Measurements from ENCODE around the gene KLHDC3. TPM values are rescaled to one million over a fixed set of nuclear protein-coding genes. Genes with fewer than 3 reads are reported as not detected.
A peak's percentile ranks its signal among the peaks of the same experiment; 100 is the strongest.

The KLHDC3 gene
- total RNA-seq, 1 donor from 2014 or later: 58.8 TPM

GRCh38 chr6:43045371-43045930 is 31.4 kb downstream of the KLHDC3 start:
- no peaks in the 10 kb centered on the region for H3K9me3 ChIP-seq
- DNase-seq (no peak), ATAC-seq (no peak)
- H3K27me3 ChIP-seq: no peaks in the 10 kb centered on the region
- H3K4me1 ChIP-seq: no peaks in the 10 kb centered on the region
- no peak overlapping the region for H3K4me3 ChIP-seq
- no peak overlapping the region for H3K27ac ChIP-seq
- intact Hi-C loops (cut with DNase I): no loop called here
- H3K36me3 ChIP-seq: peaks cover 70% of the 10 kb centered on the region
- no peak for TF ChIP-seq CTCF (IDR thresholded peaks at IDR 0.05)

- Histone ChIP-seq H3K4me1 (peaks cover 11% of the 10 kb centered on the region), H3K4me3 (no peak overlapping the region), H3K36me3 (peaks cover 56% of the 10 kb centered on the region), H3K27ac (no peak overlapping the region), H3K9me3 (no peaks in the 10 kb centered on the region), H3K27me3 (no peaks in the 10 kb centered on the region)
- no peak for TF ChIP-seq CTCF (IDR thresholded peaks at IDR 0.05)
- intact Hi-C loops (cut with DNase I): no loop called here
- ATAC-seq (no peak), DNase-seq (no peak)
Measured at GRCh38 chr6:43047998-43048397, 33.9 kb downstream of the KLHDC3 start.

- DNase-seq (no peak), ATAC-seq (no peak)
- Histone ChIP-seq H3K4me1 (peaks cover 17% of the 10 kb centered on the region), H3K9me3 (no peaks in the 10 kb centered on the region), H3K27me3 (no peaks in the 10 kb centered on the region), H3K4me3 (no peak overlapping the region), H3K27ac (no peak overlapping the region), H3K36me3 (peaks cover 47% of the 10 kb centered on the region)
- no peak for TF ChIP-seq CTCF (IDR thresholded peaks at IDR 0.05)
- intact Hi-C loops (cut with DNase I): no loop called here
Measured at GRCh38 chr6:43050981-43051380, 36.9 kb downstream of the KLHDC3 start.

- Histone ChIP-seq H3K4me3 (peak overlapping the region; percentile 84), H3K9me3 (no peaks in the 10 kb centered on the region), H3K27me3 (no peaks in the 10 kb centered on the region), H3K27ac (peak overlapping the region; percentile 96), H3K4me1 (peaks cover 17% of the 10 kb centered on the region), H3K36me3 (peaks cover 47% of the 10 kb centered on the region)
- intact Hi-C loops (cut with DNase I): no loop called here
- DNase-seq: no peak
- no peak for ATAC-seq
- TF ChIP-seq CTCF (IDR thresholded peaks at IDR 0.05): no peak
Measured at GRCh38 chr6:43052225-43052841, 38.3 kb downstream of the KLHDC3 start.

- no peak for TF ChIP-seq CTCF (IDR thresholded peaks at IDR 0.05)
- H3K27ac ChIP-seq: peak overlapping the region; percentile 96
- DNase-seq: no peak
- no peaks in the 10 kb centered on the region for H3K9me3 ChIP-seq
- peak overlapping the region; percentile 84 for H3K4me3 ChIP-seq
- intact Hi-C loops (cut with DNase I): no loop called here
- peak; percentile 33 for ATAC-seq
- H3K36me3 ChIP-seq: peaks cover 47% of the 10 kb centered on the region
- H3K27me3 ChIP-seq: no peaks in the 10 kb centered on the region
- peaks cover 20% of the 10 kb centered on the region for H3K4me1 ChIP-seq
Measured at GRCh38 chr6:43052842-43053544, 38.9 kb downstream of the KLHDC3 start.

Data from upper lobe of right lung (tissue), 1 donor.